SHP77 treated with DMSO at 0.1 percent for 48 hours (cell line): Measurements from ENCODE around the gene PARP11.
"Not testable (repeated sequence)": the region's sequence is repeated elsewhere in the genome, so short reads cannot be mapped to it uniquely, and the experiment has no call there.

Source experiments
- DNase-seq: peaks from one replicate; lab custom pipeline; 2025; lab: John Stamatoyannopoulos, UW

The PARP11 gene

DNA sequence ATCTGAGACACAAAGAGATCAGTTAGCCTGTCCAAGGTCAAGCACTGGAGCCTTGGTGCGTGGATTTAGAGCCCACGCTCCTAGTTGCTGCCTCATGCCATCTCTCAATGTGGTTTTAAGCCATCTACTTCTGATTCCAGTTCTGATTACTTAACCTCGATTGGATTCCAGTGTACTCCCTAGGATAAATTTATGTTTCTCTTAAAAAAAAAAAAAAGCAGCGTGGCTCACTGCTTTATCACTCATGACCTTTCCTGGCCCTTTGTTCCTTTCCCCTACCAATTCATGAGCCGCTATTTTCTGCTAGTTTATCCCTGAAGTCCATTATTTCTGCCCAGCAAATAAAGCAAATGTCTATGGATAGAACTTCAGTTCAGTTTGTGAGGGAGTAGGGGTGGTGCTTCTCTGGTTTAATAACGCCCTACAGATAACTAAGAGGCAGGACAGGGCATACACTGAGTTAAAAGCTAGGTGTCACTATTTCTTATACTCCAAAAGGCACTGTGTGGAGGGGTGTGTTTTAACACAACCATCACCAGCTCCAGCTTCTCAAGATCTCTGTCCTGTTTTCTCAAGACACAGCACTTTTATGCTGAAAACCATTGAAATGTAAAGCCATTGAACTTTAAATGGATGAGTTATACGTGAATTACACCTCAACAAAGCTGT lies 9.8 kb upstream of the PARP11 start:
- no peak for DNase-seq

DNA sequence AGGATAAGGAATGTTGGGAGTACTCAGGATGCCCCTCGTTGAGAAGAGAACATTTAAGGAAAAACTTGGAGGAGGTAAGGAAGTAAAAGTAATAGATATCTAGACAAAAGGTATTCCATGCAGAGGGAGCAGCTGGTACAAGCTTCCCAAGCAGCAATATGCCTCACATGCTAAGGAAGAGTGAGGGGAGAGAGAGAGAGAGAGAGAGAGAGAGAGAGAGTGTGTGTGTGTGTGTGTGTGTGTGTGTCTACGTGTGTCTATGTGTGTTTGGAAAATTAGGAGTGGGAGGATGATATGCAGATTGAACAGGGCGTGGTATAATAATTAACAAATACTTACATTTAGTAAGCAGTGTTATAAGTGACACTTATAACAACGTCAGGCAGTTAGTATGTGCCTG lies 9.2 kb upstream of the PARP11 start:
- DNase-seq, result no peak

DNA sequence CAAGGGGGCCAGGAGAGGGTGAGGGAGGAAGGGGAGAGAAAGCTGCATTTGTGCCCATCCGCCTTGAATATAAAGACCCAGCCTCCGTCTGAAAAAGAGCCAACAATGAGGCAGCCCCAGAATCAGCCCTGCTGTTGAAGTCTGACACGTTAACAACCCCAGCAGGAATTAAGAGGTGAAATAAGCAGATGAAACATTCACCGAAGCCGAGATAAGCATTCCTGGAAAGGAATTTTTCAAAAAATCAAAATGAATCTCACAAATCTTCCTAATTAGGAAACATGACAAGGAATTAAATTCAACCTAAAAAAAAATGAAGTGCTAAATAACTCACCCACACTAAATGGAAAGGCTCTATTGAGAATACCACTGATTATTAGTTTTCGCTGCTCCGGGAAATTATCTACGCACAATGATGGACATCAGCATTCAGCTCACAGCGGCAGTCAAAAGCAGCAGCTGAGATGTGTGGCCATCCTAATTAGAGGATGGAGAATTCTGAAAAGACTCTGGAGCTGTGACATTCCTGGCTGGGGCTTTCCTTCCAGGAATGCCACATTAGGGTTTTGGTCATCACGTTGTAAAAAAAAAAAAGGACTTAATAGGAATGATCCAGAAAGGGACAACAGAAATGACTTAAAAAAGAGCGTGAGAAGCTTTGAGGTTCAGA lies 8.2 kb upstream of the PARP11 start:
- no peak for DNase-seq

- no peak for DNase-seq
Measured at GRCh38 chr12:3879846-3880245, 6.6 kb upstream of the PARP11 start.

DNA sequence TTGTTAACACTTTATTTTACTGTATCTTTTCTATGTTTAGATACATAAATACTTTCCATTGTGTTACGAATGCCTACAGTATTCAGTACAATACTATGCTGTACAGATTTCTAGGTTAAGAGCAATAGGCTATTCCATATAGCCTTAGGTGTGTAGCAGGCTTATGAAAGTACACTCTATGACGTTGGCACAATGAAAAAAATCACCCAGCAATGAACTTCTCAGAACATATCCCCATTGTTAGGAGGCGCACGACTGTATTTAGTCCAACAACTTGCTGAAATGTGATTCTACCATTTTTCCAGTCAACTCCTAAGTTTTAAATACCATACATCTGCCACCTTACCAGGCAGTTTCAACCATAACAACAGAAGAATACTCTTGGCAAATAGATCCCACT lies 1.8 kb downstream of the PARP11 start:
- no peak for DNase-seq

- DNase-seq, result no peak
Measured at GRCh38 chr12:3869865-3870264, 3.3 kb downstream of the PARP11 start.

GRCh38 chr12:3869433-3869832 lies 3.8 kb downstream of the PARP11 start:
- DNase-seq, result no peak

DNA sequence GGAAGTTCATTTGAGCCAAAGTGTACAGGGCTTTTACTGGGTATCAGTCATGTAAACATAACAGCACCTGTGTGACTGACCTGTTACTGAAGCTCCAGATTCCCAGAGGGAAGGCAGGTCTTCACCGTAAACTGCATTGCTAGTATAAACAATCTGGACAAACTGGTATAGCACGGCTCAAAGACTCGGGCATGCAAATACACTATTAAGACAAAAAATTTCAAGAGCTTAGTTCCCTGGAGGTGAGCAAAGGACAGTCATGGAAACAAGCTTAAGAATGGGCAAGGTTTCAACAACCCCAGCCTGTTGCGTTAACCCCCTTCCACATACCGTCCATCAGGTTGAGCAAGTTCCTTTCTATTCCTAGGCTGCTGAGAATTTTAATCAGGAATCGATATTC lies 9.4 kb downstream of the PARP11 start:
- DNase-seq, result no peak

DNA sequence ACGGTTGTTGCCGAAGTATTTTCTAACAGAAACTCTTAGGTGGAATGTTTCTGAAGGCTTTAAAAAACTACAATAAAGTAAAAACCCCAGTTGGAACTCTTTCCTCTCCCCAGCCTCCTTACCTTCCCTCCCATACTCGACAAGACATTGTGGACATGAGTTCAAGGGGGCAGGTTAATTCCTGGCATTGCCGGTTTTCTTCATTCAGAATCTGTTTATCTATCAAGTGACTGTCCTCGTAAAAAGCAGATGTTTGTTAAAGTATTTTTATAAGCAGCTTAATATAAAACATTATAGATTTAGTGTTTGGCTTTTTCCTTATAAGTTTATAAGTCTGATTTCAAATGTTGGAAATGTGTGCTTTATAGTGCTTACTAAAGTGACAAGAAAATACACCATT lies 30.7 kb downstream of the PARP11 start:
- no peak for DNase-seq

DNA sequence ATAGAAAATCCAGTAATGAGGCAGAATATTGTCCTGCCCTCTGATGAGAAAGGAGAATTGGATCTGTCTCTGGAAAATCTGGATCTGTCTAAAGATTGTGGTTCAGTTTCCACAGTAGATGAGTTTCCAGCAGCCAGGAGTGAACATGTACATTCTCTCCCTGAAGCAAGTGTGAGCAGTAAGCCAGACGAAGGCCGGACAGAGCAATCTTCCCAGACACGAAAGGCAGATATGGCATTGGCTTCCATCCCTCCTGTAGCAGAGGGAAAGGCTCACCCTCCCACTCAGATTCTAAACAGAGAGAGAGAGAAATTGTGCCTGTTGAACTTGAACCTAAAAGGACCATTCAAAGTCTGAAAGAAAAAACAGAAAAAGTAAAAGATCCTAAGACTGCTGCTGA lies 31.4 kb downstream of the PARP11 start:
- no peak for DNase-seq

- not testable (repeated sequence) for DNase-seq
Measured at GRCh38 chr12:3840833-3841232, 32.4 kb downstream of the PARP11 start.

GRCh38 chr12:3839745-3840144 lies 33.5 kb downstream of the PARP11 start:
- not testable (repeated sequence) for DNase-seq

- DNase-seq, result not testable (repeated sequence)
Measured at GRCh38 chr12:3838701-3839548, 34.3 kb downstream of the PARP11 start.

DNA sequence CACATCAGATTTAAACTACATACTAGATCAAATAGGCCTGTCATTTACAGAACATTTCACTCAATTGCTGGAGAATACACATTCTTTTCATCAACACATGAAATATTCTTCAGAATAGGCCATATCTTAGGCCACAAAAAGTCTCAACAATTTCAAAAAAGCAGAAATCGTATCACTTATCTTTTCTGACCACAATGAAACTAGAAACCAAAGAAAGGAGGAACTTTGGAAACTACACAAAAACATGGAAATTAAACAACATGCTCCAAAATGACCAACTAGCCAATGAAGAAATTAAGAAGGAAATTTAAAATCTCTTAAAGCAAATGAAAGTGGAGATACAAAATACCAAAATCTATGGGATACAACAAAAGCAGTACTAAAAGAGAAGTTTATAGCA lies 35.1 kb downstream of the PARP11 start:
- no peak for DNase-seq

GRCh38 chr12:3837049-3837448 lies 36.1 kb downstream of the PARP11 start:
- DNase-seq, result no peak

- no peak for DNase-seq
Measured at GRCh38 chr12:3836641-3837040, 36.6 kb downstream of the PARP11 start.

DNA sequence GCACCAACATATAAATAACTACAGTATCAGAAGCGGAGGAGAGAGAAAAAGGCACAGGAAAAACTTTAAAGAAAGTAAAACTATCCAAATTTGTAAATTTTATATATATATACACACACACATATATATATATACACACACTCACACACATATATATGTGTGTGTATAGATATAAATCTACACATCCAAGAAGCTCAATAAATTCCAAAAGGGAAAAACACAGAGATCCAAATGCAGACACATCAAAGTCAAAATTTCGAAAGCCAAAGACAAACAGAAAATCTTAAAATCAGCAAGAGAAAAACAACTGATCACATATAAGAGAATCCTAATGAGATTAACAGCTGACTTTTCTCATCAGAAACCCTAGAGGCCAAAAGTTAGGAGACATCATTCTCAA lies 37.3 kb downstream of the PARP11 start:
- DNase-seq, result no peak

DNA sequence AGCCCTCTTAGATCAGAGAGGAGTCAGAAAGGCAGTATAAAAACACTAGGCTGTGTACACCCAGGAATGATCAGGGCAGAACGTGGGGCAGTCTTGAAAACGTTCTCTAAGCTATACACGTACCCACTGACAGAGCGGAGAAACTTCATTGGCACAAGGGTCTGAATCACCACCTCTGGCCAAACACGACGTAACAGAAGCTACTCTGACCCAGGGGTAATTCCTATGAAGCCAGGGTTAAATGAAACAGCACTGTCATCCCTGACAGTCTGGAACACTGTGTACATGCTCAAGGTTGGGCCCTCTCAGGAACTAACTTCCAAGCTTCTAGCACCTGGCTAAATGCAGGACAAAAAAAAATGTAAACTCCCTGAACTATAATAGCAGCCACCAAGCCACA lies 38.4 kb downstream of the PARP11 start:
- DNase-seq, result no peak

DNA sequence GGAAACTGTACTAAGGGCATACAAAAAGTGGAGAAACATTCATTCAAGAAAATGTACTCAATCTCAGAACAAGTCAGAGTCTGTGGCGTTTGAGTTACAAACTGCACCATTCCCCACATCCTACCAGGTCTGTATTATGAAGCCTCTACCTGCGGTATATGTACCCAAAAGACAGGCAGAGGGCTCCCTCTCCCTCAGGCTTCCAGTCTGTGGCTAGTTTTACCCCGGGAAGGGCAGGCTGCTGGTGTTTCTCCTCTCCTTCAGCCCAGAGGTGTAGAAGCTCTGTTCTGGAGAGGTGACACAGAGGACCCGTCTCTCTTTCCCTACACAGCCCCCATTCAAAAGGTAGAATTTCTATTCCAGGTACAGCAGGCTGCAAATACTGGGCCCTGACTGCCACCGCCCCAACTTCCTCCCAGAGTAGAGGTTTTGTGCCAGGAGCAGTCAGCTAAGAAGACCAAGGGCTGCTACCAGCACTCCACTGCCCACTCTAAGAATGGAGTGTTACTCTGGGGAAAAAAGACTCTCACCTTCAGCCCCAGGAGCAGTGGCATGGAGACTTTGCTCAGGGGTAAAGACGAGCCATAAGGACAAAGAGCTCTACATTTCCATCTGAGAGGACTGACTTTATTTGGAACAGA lies 39.4 kb downstream of the PARP11 start:
- no peak for DNase-seq

GRCh38 chr12:3832738-3833137 lies 40.5 kb downstream of the PARP11 start:
- DNase-seq, result no peak

- no peak for DNase-seq
Measured at GRCh38 chr12:3828888-3829287, 44.3 kb downstream of the PARP11 start.

GRCh38 chr12:3827301-3828000 lies 45.7 kb downstream of the PARP11 start:
- DNase-seq, result no peak
